Body of pancreas (tissue), 4 donors: ENCODE results near the gene UBA7.

Experiments used
- POLR2A ChIP-seq, 3 donors: fragments of 450-650 bp; IDR thresholded peaks; one replicate each; pipeline ENCODE4 v1.6.1; 2016; ENCODE audit warnings: antibody characterized with exemption in 3 of 3, mild to moderate bottlenecking in 2 of 3
- TF ChIP-seq, protein P1 (sequence below), 7 experiments: fragments of 450-650 bp in 4 of 7; fragments of 200-600 bp in 3 of 7; sonication (generic) in 3 of 7; IDR thresholded peaks; one replicate each; pipeline ENCODE4 v1.5.1; 2016 to 2019; ENCODE audit warnings: antibody characterized with exemption in 7 of 7

DNA sequence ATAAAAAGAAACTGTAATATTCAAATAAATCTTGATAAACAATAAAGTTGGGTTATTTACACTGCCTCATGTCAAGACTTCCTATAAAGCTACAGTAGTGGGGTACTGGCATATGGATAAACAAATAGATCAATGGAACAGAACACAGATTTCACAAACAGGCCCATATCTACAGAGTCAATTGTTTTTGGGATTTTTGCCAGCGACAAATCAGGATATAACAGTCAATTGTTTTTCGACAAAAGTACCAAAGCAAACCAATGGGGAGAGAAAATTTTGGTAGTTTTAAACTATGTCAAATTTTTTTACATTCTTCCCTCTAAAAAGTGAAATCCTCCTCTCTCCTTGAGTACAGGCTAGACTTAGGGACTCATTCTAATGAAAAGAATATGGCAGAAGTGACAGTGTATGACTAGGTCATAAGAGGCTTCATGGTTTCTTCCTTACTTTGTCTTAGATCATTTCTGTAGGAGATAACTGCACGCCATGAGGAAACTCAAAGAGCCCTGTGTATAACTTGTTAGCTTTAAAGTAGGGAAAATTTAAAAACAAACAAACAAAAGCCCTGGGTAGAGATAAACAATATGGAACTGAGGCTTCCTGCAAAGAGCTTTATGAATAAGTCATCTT lies 44.4 kb downstream of the UBA7 start:
- TF ChIP-seq, protein P1, sequence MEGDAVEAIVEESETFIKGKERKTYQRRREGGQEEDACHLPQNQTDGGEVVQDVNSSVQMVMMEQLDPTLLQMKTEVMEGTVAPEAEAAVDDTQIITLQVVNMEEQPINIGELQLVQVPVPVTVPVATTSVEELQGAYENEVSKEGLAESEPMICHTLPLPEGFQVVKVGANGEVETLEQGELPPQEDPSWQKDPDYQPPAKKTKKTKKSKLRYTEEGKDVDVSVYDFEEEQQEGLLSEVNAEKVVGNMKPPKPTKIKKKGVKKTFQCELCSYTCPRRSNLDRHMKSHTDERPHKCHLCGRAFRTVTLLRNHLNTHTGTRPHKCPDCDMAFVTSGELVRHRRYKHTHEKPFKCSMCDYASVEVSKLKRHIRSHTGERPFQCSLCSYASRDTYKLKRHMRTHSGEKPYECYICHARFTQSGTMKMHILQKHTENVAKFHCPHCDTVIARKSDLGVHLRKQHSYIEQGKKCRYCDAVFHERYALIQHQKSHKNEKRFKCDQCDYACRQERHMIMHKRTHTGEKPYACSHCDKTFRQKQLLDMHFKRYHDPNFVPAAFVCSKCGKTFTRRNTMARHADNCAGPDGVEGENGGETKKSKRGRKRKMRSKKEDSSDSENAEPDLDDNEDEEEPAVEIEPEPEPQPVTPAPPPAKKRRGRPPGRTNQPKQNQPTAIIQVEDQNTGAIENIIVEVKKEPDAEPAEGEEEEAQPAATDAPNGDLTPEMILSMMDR (IDR thresholded peaks at IDR 0.05): no peak
- TF ChIP-seq POLR2A (IDR thresholded peaks at IDR 0.05): no peak
